ENCODE results near the gene HEPACAM2.

The HEPACAM2 gene

DNA sequence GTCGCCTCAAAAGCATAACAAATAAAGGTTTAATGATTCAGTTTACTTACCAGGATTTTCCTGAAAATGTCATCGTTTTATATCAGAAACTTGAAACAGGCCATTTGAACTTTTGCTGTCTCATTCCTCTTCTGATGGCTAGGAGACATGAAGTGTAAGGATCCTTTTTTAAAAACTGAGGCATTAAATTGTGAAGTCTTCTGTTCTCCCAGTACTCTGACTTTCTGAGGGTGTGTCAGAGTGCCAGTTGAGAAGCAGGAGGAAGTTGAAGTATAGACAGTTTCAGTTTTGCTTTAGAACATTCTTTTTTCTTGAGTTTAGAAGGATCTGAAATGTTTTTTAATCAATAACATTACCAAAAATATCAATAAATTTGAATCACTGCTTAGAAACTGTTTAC is 78.1 kb downstream of the HEPACAM2 start, which contains the start of gene SAMD9L:
Gene SAMD9L (minus strand): TSS at position 242 of the 400 bp plus-strand sequence. CDS start 12,414 bp downstream, outside the sequence.
- DNase-seq (ENCODE audit: low read depth): no peak
- TF ChIP-seq, protein P1, sequence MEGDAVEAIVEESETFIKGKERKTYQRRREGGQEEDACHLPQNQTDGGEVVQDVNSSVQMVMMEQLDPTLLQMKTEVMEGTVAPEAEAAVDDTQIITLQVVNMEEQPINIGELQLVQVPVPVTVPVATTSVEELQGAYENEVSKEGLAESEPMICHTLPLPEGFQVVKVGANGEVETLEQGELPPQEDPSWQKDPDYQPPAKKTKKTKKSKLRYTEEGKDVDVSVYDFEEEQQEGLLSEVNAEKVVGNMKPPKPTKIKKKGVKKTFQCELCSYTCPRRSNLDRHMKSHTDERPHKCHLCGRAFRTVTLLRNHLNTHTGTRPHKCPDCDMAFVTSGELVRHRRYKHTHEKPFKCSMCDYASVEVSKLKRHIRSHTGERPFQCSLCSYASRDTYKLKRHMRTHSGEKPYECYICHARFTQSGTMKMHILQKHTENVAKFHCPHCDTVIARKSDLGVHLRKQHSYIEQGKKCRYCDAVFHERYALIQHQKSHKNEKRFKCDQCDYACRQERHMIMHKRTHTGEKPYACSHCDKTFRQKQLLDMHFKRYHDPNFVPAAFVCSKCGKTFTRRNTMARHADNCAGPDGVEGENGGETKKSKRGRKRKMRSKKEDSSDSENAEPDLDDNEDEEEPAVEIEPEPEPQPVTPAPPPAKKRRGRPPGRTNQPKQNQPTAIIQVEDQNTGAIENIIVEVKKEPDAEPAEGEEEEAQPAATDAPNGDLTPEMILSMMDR (IDR thresholded peaks at IDR 0.05; ENCODE audit: control insufficient read depth, insufficient read depth, low read depth, low read length, missing control alignments): no peak
- H3K4me3 ChIP-seq (ENCODE audit: control insufficient read depth, low read depth, low read length): peak within 1 kb of the TSS; percentile 54

DNA sequence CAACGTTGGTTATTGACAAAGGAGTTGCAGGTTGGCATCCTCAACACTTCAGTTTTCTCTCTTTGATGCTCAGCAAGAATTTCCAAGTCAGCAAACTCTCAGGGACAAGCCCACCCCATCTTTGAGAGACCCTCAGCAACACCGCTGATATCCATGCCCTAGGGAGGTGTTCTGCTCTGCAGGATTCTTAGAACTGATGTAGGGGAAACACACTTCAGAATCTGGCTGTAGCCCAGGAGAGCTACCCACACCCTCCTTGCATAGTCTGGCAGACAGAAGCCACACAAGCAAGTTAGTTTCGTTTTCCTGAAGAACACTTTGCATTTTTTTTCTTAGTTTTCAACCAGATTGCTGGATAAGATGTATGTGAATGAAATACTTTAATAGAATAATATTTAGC is 78.9 kb downstream of the HEPACAM2 start:
- DNase-seq (ENCODE audit: low read depth): no peak
- peak overlapping the region; percentile 54 for H3K4me3 ChIP-seq (ENCODE audit: control insufficient read depth, low read depth, low read length)
- TF ChIP-seq, protein P1 (IDR thresholded peaks at IDR 0.05; ENCODE audit: control insufficient read depth, insufficient read depth, low read depth, low read length, missing control alignments): no peak

DNA sequence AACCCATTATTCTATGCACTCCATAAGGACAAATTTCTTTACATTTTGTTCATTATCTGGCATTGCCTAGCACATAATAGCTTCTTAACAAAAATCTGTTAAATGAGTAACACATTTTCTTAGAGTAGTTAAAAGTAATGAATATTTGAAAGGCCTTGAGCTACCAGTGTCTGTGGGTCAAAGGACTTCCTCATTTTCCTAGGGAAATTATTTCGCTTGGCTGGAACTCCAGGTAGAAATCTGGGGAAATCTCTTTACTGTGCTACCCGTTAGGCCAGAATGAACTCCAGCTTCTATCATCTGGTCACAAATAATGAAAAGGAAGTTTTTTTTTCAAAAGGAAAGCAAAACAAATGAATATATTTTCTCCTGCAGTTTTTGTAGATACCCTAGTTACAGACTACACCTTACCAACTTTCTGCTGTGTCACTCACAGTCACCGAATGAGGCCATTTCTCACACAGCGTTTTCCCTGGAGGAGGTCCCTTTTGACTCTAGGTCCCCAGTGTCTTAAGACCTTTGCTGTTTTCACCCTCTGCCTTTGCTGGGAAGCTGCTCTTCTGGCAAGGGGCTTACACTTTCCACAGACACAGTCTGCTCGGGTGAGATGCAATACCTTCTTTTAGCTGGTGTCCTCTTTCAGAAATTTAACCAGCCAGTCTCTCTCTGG is 79.7 kb downstream of the HEPACAM2 start:
- TF ChIP-seq, protein P1 (IDR thresholded peaks at IDR 0.05; ENCODE audit: control insufficient read depth, insufficient read depth, low read depth, low read length, missing control alignments): no peak
- DNase-seq (ENCODE audit: low read depth): no peak
- H3K4me3 ChIP-seq (ENCODE audit: control insufficient read depth, low read depth, low read length): peak overlapping the region; percentile 54

DNA sequence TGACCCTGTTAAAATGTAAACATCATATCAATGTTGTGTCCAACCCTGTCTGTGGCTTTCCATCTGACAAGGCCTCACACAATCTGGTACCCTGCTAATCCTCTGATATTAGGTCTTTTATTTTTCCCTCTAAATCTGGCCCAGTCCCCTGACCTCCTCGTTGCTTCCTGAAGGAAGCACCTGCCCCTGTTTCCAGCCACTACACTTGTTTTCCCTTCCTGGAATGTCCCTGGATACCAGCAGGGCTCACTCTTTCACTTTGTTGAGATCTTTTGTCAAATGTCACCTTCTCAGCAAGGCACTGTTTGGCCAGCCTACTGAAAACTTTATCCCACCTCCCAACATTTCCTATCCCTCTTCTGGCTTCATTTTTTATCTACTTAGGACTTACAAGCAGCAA is 80.2 kb downstream of the HEPACAM2 start:
- TF ChIP-seq, protein P1 (IDR thresholded peaks at IDR 0.05; ENCODE audit: control insufficient read depth, insufficient read depth, low read depth, low read length, missing control alignments): no peak
- no peak for DNase-seq (ENCODE audit: low read depth)
- no peak overlapping the region for H3K4me3 ChIP-seq (ENCODE audit: control insufficient read depth, low read depth, low read length)

DNA sequence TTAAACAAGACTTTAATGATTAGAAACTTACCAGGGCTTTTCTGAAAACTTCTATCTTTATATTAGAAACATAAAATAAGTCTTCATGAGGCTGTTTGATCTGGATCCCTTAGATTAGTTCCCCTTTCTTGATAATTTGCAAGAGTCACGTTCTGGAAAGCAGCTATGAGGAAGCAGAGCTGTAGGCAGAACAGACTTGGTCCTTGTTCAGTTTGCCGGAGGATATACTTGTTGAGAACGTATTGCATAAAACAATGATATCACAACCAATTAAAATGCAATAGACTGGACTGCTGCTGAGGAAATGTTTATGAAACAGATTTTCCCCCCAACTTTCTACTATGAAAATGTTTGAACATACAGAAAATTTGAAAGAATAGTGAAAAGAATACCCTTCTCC is 80.9 kb downstream of the HEPACAM2 start:
- TF ChIP-seq, protein P1 (IDR thresholded peaks at IDR 0.05; ENCODE audit: control insufficient read depth, insufficient read depth, low read depth, low read length, missing control alignments): no peak
- H3K4me3 ChIP-seq (ENCODE audit: control insufficient read depth, low read depth, low read length): no peak overlapping the region
- DNase-seq (ENCODE audit: low read depth): no peak

DNA sequence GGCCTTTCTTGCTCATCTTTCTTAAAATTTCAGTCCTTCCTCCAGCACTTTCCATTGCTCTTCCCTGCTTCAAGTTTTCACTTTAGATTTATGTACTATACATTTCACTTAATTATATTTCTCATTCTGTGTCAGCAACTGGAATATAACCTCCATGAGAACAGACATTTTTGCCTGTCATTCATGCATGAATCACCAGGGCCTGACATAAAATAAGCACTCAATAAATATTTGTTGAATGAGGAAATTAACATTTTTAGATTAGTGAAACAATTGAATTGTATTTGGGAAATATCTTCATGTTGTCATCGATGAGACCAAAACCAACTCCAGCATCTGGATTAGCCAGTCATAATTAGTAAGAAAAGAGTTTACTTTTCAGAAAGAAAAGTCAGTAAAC is 84.1 kb downstream of the HEPACAM2 start:
- TF ChIP-seq, protein P1 (IDR thresholded peaks at IDR 0.05; ENCODE audit: control insufficient read depth, insufficient read depth, low read depth, low read length, missing control alignments): no peak
- H3K4me3 ChIP-seq (ENCODE audit: control insufficient read depth, low read depth, low read length): no peak overlapping the region
- no peak for DNase-seq (ENCODE audit: low read depth)
